ENCODE measurements around the gene OR6J1.

Gene OR6J1

DNA sequence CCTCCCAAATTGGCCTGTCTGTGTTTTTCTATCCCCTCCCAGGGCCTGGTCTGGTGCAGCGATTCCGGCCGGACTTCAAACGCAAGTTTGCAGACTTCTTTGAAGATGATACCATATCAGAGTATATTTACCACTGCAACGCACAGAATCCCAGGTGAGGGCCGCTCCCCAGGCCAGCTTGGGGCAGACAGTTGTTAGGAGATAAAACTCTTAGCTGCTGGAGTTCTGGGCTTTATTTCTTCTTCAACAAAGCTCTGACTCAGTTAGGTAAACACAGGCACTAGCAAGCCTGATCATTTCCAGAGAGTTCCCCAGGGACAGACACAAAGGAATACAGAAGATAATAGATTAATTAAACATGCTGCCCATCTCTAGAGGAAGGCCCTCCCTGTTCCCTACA, 37.8 kb downstream of the OR6J1 start:
- TF ChIP-seq FOXP2 (optimal IDR thresholded peaks at IDR 0.05; ENCODE audit: borderline replicate concordance, extremely low read depth, extremely low read length, insufficient read depth) (no peak), TAF1 (IDR thresholded peaks at IDR 0.05; ENCODE audit: borderline replicate concordance, insufficient read depth, low read length) (no peak), POLR2AphosphoS5 (IDR thresholded peaks at IDR 0.05; ENCODE audit: low read depth, low read length) (no peak), SIN3A (IDR thresholded peaks at IDR 0.05; ENCODE audit: borderline replicate concordance, insufficient read depth, low read length) (no peak)
- TF ChIP-seq, protein P1, sequence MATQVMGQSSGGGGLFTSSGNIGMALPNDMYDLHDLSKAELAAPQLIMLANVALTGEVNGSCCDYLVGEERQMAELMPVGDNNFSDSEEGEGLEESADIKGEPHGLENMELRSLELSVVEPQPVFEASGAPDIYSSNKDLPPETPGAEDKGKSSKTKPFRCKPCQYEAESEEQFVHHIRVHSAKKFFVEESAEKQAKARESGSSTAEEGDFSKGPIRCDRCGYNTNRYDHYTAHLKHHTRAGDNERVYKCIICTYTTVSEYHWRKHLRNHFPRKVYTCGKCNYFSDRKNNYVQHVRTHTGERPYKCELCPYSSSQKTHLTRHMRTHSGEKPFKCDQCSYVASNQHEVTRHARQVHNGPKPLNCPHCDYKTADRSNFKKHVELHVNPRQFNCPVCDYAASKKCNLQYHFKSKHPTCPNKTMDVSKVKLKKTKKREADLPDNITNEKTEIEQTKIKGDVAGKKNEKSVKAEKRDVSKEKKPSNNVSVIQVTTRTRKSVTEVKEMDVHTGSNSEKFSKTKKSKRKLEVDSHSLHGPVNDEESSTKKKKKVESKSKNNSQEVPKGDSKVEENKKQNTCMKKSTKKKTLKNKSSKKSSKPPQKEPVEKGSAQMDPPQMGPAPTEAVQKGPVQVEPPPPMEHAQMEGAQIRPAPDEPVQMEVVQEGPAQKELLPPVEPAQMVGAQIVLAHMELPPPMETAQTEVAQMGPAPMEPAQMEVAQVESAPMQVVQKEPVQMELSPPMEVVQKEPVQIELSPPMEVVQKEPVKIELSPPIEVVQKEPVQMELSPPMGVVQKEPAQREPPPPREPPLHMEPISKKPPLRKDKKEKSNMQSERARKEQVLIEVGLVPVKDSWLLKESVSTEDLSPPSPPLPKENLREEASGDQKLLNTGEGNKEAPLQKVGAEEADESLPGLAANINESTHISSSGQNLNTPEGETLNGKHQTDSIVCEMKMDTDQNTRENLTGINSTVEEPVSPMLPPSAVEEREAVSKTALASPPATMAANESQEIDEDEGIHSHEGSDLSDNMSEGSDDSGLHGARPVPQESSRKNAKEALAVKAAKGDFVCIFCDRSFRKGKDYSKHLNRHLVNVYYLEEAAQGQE (IDR thresholded peaks at IDR 0.05; ENCODE audit: insufficient read depth in 1 of 2, low read depth in 2 of 2, low read length in 2 of 2), result no peak

DNA sequence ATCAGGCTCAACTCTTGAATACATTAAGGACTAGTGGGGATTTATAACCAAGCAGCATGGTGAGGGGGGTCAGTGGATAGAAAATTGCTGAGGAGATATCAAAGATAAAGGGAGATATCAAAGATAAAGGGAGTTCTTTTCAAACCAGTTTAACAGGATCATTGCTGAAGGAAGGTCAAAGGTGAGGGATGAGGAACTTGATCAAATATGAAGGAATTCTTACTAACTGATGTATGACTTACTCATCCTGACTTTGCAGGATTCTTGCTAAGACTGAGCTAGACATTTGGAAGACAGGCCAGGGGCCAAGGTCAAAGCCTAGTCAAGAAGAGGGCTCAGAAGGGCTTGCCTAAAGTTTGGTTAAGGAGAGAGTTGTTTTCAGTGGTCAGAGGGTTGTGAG, 41.3 kb downstream of the OR6J1 start:
- TF ChIP-seq, protein P1 (IDR thresholded peaks at IDR 0.05; ENCODE audit: insufficient read depth in 1 of 2, low read depth in 2 of 2, low read length in 2 of 2), result no peak
- no peak for TF ChIP-seq SIN3A (IDR thresholded peaks at IDR 0.05; ENCODE audit: borderline replicate concordance, insufficient read depth, low read length)
- no peak for TF ChIP-seq FOXP2 (optimal IDR thresholded peaks at IDR 0.05; ENCODE audit: borderline replicate concordance, extremely low read depth, extremely low read length, insufficient read depth)
- TF ChIP-seq TAF1 (IDR thresholded peaks at IDR 0.05; ENCODE audit: borderline replicate concordance, insufficient read depth, low read length), result no peak
- no peak for TF ChIP-seq POLR2AphosphoS5 (IDR thresholded peaks at IDR 0.05; ENCODE audit: low read depth, low read length)

DNA sequence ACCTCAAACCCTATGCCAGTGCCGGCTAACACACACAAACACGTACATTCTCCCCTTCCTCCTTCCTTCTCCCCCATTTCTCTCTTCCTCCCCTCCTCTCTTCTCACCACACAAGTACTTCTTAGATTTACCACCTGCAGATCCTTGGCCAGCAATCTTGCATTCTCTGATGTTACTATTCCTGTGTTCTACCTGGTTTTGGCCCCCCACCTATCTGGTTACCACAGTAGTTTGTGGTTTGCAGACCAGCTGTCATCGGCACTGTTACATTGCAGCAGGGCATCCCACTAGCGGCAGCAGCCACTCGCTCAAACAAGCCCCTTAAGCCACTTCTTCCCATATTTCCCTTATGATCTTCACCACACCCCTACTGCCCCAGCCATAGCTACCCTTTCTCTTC, 42.2 kb downstream of the OR6J1 start:
- no peak for TF ChIP-seq SIN3A (IDR thresholded peaks at IDR 0.05; ENCODE audit: borderline replicate concordance, insufficient read depth, low read length)
- no peak for TF ChIP-seq FOXP2 (optimal IDR thresholded peaks at IDR 0.05; ENCODE audit: borderline replicate concordance, extremely low read depth, extremely low read length, insufficient read depth)
- TF ChIP-seq, protein P1 (IDR thresholded peaks at IDR 0.05; ENCODE audit: insufficient read depth in 1 of 2, low read depth in 2 of 2, low read length in 2 of 2), result no peak
- TF ChIP-seq POLR2AphosphoS5 (IDR thresholded peaks at IDR 0.05; ENCODE audit: low read depth, low read length), result no peak
- TF ChIP-seq TAF1 (IDR thresholded peaks at IDR 0.05; ENCODE audit: borderline replicate concordance, insufficient read depth, low read length), result no peak

DNA sequence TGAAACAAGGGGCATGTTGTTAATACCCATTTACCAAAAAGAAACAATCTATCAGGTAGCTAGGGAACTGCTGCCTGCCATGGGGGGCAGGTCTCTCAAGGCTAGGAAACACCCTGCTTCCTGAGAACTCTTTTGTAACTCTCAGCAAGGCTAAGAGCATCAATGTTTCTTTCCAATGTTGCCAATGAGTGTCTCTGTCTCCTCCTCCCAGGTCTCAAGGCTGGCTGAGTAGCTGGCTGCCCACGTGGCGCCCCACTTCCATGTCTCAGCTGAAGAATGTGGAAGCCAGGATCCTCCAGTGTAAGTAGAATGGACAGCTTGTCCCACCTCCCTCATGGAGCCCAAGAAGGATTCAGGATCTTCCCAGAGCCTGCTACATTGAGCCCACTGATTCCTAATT, 42.7 kb downstream of the OR6J1 start:
- no peak for TF ChIP-seq TAF1 (IDR thresholded peaks at IDR 0.05; ENCODE audit: borderline replicate concordance, insufficient read depth, low read length)
- TF ChIP-seq, protein P1 (IDR thresholded peaks at IDR 0.05; ENCODE audit: insufficient read depth in 1 of 2, low read depth in 2 of 2, low read length in 2 of 2), result no peak
- no peak for TF ChIP-seq POLR2AphosphoS5 (IDR thresholded peaks at IDR 0.05; ENCODE audit: low read depth, low read length)
- TF ChIP-seq FOXP2 (optimal IDR thresholded peaks at IDR 0.05; ENCODE audit: borderline replicate concordance, extremely low read depth, extremely low read length, insufficient read depth), result no peak
- TF ChIP-seq SIN3A (IDR thresholded peaks at IDR 0.05; ENCODE audit: borderline replicate concordance, insufficient read depth, low read length), result no peak

DNA sequence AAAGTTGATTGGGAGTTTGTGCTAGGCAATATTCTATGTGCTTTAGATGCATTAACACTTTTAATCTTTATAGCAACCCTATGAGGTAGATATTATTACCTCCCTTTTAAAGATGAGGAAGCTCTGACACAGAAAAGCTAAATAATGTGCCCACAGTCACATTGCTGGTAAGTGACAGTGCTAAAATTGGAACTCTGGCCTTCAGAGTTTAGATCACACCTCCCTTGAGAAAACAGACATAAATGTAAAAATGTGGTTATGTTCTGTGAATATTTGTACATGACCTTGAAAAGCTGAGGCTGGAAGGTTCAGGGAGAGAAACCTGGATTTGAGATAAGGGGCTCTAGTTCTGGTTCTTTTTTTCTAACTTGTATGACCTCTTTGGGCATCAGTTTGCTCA, 44.1 kb downstream of the OR6J1 start:
- TF ChIP-seq POLR2AphosphoS5 (IDR thresholded peaks at IDR 0.05; ENCODE audit: low read depth, low read length) (no peak), SIN3A (IDR thresholded peaks at IDR 0.05; ENCODE audit: borderline replicate concordance, insufficient read depth, low read length) (no peak), FOXP2 (optimal IDR thresholded peaks at IDR 0.05; ENCODE audit: borderline replicate concordance, extremely low read depth, extremely low read length, insufficient read depth) (no peak)
- TF ChIP-seq, protein P1 (IDR thresholded peaks at IDR 0.05; ENCODE audit: insufficient read depth in 1 of 2, low read depth in 2 of 2, low read length in 2 of 2), result no peak
